GM23338 (cell line): Measurements from ENCODE around the gene MITF. TPM values are rescaled to one million over a fixed set of nuclear protein-coding genes. Genes with fewer than 3 reads are reported as not detected.

Experiments
- ATAC-seq: fragments of 200-7000 bp; cut with Tn5 transposase; 3 replicates; pipeline ENCODE4 v1.9.1; 2020
- DNase-seq: peaks from one replicate; pipeline ENCODE4 v3.0.0-alpha.2; 2015; ENCODE audit warnings: low spot score
- H2AFZ ChIP-seq: fragments of 200-600 bp; sonication (generic); 2 replicates; pipeline ENCODE4 v1.8.0; 2016; ENCODE audit warnings: antibody characterized with exemption, mild to moderate bottlenecking, moderate library complexity
- H3F3A ChIP-seq: fragments of 200-600 bp; sonication (generic); replicated peaks from 2 replicates; pipeline ENCODE4 v1.8.0; 2017; ENCODE audit warnings: antibody characterized with exemption, mixed run types, low read depth
- H3K27ac ChIP-seq: fragments of 200-600 bp; sonication (generic); 2 replicates; pipeline ENCODE4 v1.6.1; 2016; ENCODE audit warnings: low read depth
- H3K27me3 ChIP-seq: fragments of 200-600 bp; sonication (generic); 2 replicates; pipeline ENCODE4 v1.8.0; 2016; ENCODE audit warnings: mild to moderate bottlenecking, mixed run types, moderate library complexity; ENCODE audit not compliant: insufficient read depth
- H3K36me3 ChIP-seq: fragments of 200-600 bp; sonication (generic); 2 replicates; pipeline ENCODE4 v1.8.0; 2016; ENCODE audit warnings: mild to moderate bottlenecking; ENCODE audit not compliant: insufficient read depth
- H3K4me1 ChIP-seq: fragments of 200-600 bp; sonication (generic); 2 replicates; pipeline ENCODE4 v1.8.0; 2016; ENCODE audit warnings: mild to moderate bottlenecking, moderate library complexity; ENCODE audit not compliant: insufficient read depth
- H3K4me2 ChIP-seq: fragments of 200-600 bp; sonication (generic); 2 replicates; pipeline ENCODE4 v1.7.1; 2017; ENCODE audit warnings: mixed run types
- H3K4me3 ChIP-seq: fragments of 200-600 bp; sonication (generic); 2 replicates; pipeline ENCODE4 v1.6.1; 2016; ENCODE audit warnings: mixed run types
- H3K79me2 ChIP-seq: fragments of 200-600 bp; sonication (generic); replicated peaks from 2 replicates; pipeline ENCODE4 v1.8.0; 2017; ENCODE audit warnings: mild to moderate bottlenecking; ENCODE audit not compliant: insufficient read depth
- H3K9me2 ChIP-seq: fragments of 200-600 bp; sonication (generic); 2 replicates; pipeline ENCODE4 v1.8.0; 2017; ENCODE audit not compliant: insufficient read depth
- H4K20me1 ChIP-seq: fragments of 200-600 bp; sonication (generic); replicated peaks from 2 replicates; pipeline ENCODE4 v1.8.0; 2017; ENCODE audit warnings: mild to moderate bottlenecking; ENCODE audit not compliant: insufficient read depth
- H3K27ac Mint-ChIP-seq: 2 replicates; pipeline ENCODE4 v1.8.0; 2020; ENCODE audit warnings: inconsistent platforms, mild to moderate bottlenecking, moderate library complexity, mixed read lengths
- H3K27me3 Mint-ChIP-seq: 3 replicates; pipeline ENCODE4 v1.8.0; 2022; ENCODE audit warnings: low read depth, mild to moderate bottlenecking, moderate library complexity, mixed read lengths, inconsistent platforms; ENCODE audit not compliant: insufficient read depth, poor library complexity
- H3K36me3 Mint-ChIP-seq: 3 replicates; pipeline ENCODE4 v1.8.0; 2021; ENCODE audit warnings: low read depth, mild to moderate bottlenecking, inconsistent platforms, moderate library complexity, mixed read lengths
- H3K4me1 Mint-ChIP-seq: 3 replicates; pipeline ENCODE4 v1.8.0; 2020; ENCODE audit warnings: mild to moderate bottlenecking, inconsistent platforms, mixed read lengths
- H3K4me3 Mint-ChIP-seq: 3 replicates; pipeline ENCODE4 v1.8.0; 2021; ENCODE audit warnings: moderate library complexity, mild to moderate bottlenecking, inconsistent platforms, mixed read lengths
- H3K9me3 Mint-ChIP-seq: 3 replicates; pipeline ENCODE4 v1.8.0; 2020; ENCODE audit warnings: moderate library complexity, mild to moderate bottlenecking, inconsistent platforms, mixed read lengths
- CREB1 ChIP-seq: fragments of 250-450 bp; sonication (Bioruptor Pico); IDR thresholded peaks from 2 replicates; pipeline ENCODE4 v1.5.0; 2020; ENCODE audit warnings: low read depth, mild to moderate bottlenecking, moderate library complexity
- EZH2 ChIP-seq: fragments of 200-600 bp; sonication (generic); IDR thresholded peaks from one replicate; pipeline ENCODE4 v1.8.0; 2017; ENCODE audit warnings: antibody characterized with exemption, mild to moderate bottlenecking, low read depth; ENCODE audit not compliant: unreplicated experiment
- EZH2phosphoT487 ChIP-seq: fragments of 200-600 bp; sonication (generic); IDR thresholded peaks from one replicate; pipeline ENCODE4 v1.8.1; 2018; ENCODE audit warnings: antibody characterized with exemption; ENCODE audit not compliant: unreplicated experiment
- JUNB ChIP-seq: IDR thresholded peaks from one replicate; pipeline ENCODE4 v1.6.1; 2016; ENCODE audit warnings: antibody characterized with exemption; ENCODE audit not compliant: unreplicated experiment
- NANOG ChIP-seq: IDR thresholded peaks from 2 replicates; pipeline ENCODE4 v1.6.1; 2016; ENCODE audit warnings: antibody characterized with exemption, borderline replicate concordance
- POLR2AphosphoS5 ChIP-seq: IDR thresholded peaks from 2 replicates; pipeline ENCODE4 v1.6.1; 2016; ENCODE audit warnings: antibody characterized with exemption, low read depth
- ZNF114 ChIP-seq: fragments of 250-450 bp; sonication (Bioruptor Pico); IDR thresholded peaks from 2 replicates; pipeline ENCODE4 v1.5.0; 2020; ENCODE audit warnings: mild to moderate bottlenecking, moderate library complexity
- ZNF462 ChIP-seq: fragments of 250-450 bp; sonication (Bioruptor Pico); IDR thresholded peaks from 2 replicates; pipeline ENCODE4 v1.5.0; 2020; ENCODE audit warnings: mild to moderate bottlenecking, moderate library complexity
- polyA plus RNA-seq: library from polyadenylated mRNA; unstranded; fragments of >200 nt; fragmentation: Nextera tagmentation; extraction: Ambion mirVana; gene quantifications from 2 replicates; pipeline ENCODE4 v1.2.1, GENCODE V29; 2016
- total RNA-seq: library from RNA; depleted of rRNA; stranded (reverse); fragments of >200 nt; shearing (Covaris generic); gene quantifications from 2 replicates; pipeline ENCODE4 v1.2.3, GENCODE V29; 2014
- TF ChIP-seq, protein P1 (sequence below), 2 experiments: fragments of 200-600 bp in 1 of 2; sonication (generic) in 1 of 2; conservative IDR thresholded peaks; 2 replicates each; pipeline versions ENCODE4 v1.5.1 to v1.6.1; 2016 to 2017; ENCODE audit warnings: antibody characterized with exemption in 2 of 2, low read depth in 2 of 2, mild to moderate bottlenecking in 2 of 2, moderate library complexity in 1 of 2

MITF gene
- total and polyA plus RNA-seq, 2 experiments from 2014 or later = 1.9 to 2.4 TPM

DNA sequence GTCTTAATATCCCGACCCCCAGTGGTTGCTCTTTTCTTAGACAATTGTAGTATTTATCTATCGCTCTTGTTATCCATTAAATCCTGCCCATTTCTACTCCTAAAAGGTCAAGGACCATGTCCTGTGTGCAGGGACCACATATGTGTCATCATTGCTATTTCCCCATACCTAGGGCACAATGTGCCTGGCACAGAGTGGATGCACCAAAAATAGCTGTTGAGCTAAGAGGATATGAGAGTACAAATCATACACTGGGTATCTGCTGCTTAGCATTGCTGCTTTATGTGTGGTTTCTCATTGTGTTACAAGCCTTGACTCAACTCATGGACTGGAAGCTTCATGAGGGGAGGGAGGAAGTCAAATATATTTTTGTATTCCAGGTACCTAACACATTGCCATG is 3.4 kb upstream of the MITF start:
- H2AFZ ChIP-seq = no peak overlapping the region
- DNase-seq (no peak), ATAC-seq (no peak)
- TF ChIP-seq JUNB = no peak
- no peak for TF ChIP-seq EZH2phosphoT487
- TF ChIP-seq ZNF462 (CRISPR knock-in tag) = no peak
- TF ChIP-seq ZNF114 (CRISPR knock-in tag) = no peak
- no peak for TF ChIP-seq EZH2
- TF ChIP-seq NANOG = no peak
- TF ChIP-seq, protein P1, sequence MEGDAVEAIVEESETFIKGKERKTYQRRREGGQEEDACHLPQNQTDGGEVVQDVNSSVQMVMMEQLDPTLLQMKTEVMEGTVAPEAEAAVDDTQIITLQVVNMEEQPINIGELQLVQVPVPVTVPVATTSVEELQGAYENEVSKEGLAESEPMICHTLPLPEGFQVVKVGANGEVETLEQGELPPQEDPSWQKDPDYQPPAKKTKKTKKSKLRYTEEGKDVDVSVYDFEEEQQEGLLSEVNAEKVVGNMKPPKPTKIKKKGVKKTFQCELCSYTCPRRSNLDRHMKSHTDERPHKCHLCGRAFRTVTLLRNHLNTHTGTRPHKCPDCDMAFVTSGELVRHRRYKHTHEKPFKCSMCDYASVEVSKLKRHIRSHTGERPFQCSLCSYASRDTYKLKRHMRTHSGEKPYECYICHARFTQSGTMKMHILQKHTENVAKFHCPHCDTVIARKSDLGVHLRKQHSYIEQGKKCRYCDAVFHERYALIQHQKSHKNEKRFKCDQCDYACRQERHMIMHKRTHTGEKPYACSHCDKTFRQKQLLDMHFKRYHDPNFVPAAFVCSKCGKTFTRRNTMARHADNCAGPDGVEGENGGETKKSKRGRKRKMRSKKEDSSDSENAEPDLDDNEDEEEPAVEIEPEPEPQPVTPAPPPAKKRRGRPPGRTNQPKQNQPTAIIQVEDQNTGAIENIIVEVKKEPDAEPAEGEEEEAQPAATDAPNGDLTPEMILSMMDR (conservative IDR thresholded peaks at IDR 0.05; ENCODE audit: low read depth in 2 of 2) = no peak
- no peak for TF ChIP-seq CREB1
- TF ChIP-seq POLR2AphosphoS5 = no peak
- H3K79me2 ChIP-seq = no peaks in the 10 kb centered on the region
- H3K27me3 ChIP-seq = peaks cover 37% of the 10 kb centered on the region
- peaks cover 12% of the 10 kb centered on the region for H3K4me1 ChIP-seq
- peaks cover 2% of the 10 kb centered on the region for H3K27me3 Mint-ChIP-seq
- H3K27ac ChIP-seq = no peak overlapping the region
- no peaks in the 10 kb centered on the region for H3K36me3 ChIP-seq
- no peak overlapping the region for H3K4me2 ChIP-seq
- H3K4me1 Mint-ChIP-seq = peaks cover 16% of the 10 kb centered on the region
- no peaks in the 10 kb centered on the region for H3K9me3 Mint-ChIP-seq
- H4K20me1 ChIP-seq = no peaks in the 10 kb centered on the region
- H3K4me3 Mint-ChIP-seq = no peak overlapping the region
- H3K9me2 ChIP-seq = 0 out of 2 replicates have a peak, but pooled peaks cover 2% of the 10 kb centered on the region
- no peak overlapping the region for H3K4me3 ChIP-seq
- no peaks in the 10 kb centered on the region for H3K36me3 Mint-ChIP-seq
- H3K27ac Mint-ChIP-seq = no peak overlapping the region
- no peaks in the 10 kb centered on the region for H3F3A ChIP-seq
